GM12875 (cell line): ENCODE data around the gene KNSTRN.
A peak's percentile ranks its signal among the peaks of the same experiment; 100 is the strongest.

Experiments
- H3K4me3 ChIP-seq: one replicate; pipeline ENCODE4 v1.5.1; 2011; ENCODE audit warnings: low read depth, low read length, control low read depth
- CTCF ChIP-seq: IDR thresholded peaks from 2 replicates; pipeline ENCODE4 v1.5.1; 2011; ENCODE audit warnings: low read depth, mild to moderate bottlenecking, control low read depth, inconsistent platforms, low read length, moderate library complexity, borderline replicate concordance; ENCODE audit not compliant: insufficient read depth

The KNSTRN gene

DNA sequence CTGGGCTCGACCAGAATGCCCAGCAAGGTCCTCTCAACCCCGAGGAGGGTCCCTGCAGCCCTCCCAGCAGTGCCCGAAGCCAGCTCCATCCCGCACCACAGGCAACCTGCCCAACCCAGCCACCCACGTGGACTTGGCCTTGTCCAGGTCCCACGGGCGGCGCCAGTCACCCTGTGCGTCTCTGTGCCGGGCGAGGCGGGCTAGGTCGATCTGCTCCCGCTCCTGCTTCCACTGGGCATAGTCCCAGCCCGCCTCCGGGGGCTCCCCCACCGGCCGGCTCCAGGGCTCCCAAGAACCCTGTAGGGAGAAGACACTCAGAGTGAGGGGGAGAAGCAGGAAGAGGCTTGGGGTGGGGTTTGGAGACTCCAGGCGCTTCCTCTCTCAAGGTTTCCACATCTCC lies 44.9 kb upstream of the KNSTRN start:
- no peak for TF ChIP-seq CTCF
- H3K4me3 ChIP-seq, result no peak overlapping the region

- H3K4me3 ChIP-seq, result no peak overlapping the region
- TF ChIP-seq CTCF, result peak; percentile 96
These were observed 44.4 kb upstream of the KNSTRN start for GRCh38 chr15:40338041-40338657.

- H3K4me3 ChIP-seq, result no peak overlapping the region
- no peak for TF ChIP-seq CTCF
These were observed 43.5 kb upstream of the KNSTRN start for GRCh38 chr15:40338921-40339620.

- no peak overlapping the region for H3K4me3 ChIP-seq
- no peak for TF ChIP-seq CTCF
These were observed 42.9 kb upstream of the KNSTRN start for GRCh38 chr15:40339621-40339945.

DNA sequence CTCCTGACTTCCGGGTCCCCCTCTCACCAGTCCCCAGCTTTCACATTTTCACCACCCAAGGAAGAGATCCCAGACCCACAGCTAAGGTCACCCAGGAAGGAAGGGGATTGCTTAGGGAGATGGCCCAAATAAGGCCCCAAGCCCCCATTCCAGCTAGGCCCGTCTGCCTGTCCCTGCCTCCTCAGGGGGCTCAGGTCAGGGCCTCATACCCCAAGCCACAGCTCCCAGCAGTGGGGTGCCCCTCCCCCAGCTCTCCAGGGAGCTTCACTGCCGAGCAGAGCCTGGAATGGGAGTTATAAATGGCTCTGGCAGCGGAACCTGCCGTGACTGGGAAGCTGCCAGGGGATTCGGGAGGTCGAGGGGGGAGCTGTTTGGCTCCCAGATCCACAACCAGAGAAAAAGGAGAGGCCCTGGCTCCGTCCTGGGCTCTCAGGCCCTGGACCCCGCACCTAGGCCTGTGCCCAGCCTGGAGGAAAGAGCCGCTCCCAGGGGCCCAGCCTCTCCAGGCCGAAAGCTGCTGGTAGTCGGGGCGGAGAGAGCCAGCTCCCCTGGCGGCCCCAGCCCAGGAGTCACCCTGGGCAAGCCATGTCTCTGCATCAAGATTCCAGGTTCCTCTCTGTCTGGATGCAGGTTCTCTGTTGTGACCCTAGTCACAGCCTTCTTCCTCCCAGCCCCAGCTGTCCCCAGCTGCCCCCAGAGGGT lies 42.3 kb upstream of the KNSTRN start:
- TF ChIP-seq CTCF, result no peak
- H3K4me3 ChIP-seq, result no peak overlapping the region

- no peak for TF ChIP-seq CTCF
- no peak within 1 kb of the TSS for H3K4me3 ChIP-seq
These were observed 41.7 kb upstream of the KNSTRN start, which contains the start of gene CCDC9B for GRCh38 chr15:40340740-40341400. Gene CCDC9B, minus strand, starts transcription at chr15:40340939. Its CDS starts 120 bp downstream, at chr15:40340819.
